H9 (cell line): Measurements from ENCODE around the gene CACNA2D4. TPM values are rescaled to one million over a fixed set of nuclear protein-coding genes. Genes with fewer than 3 reads are reported as not detected.

Source experiments
- DNase-seq: peaks from one replicate; pipeline ENCODE4 v3.0.0-alpha.2; 2017
- H2AFZ ChIP-seq: one replicate; pipeline ENCODE4 v1.6.1; 2013; ENCODE audit warnings: mild to moderate bottlenecking, low read length, control low read depth, moderate library complexity
- H2AK5ac ChIP-seq: 2 replicates; pipeline ENCODE4 v1.6.1; 2013; ENCODE audit warnings: low read length, control low read depth, mixed read lengths; ENCODE audit not compliant: insufficient read length
- H2BK120ac ChIP-seq: one replicate; pipeline ENCODE4 v1.6.1; 2013; ENCODE audit warnings: low read depth, mild to moderate bottlenecking, low read length, control low read depth, inconsistent platforms; ENCODE audit not compliant: poor library complexity, severe bottlenecking
- H2BK12ac ChIP-seq: 2 replicates; pipeline ENCODE4 v1.6.1; 2013; ENCODE audit warnings: low read length, control low read depth, mixed read lengths, low read depth; ENCODE audit not compliant: insufficient read length
- H2BK15ac ChIP-seq: 2 replicates; pipeline ENCODE4 v1.6.1; 2013; ENCODE audit warnings: low read depth, low read length, control low read depth
- H2BK20ac ChIP-seq: one replicate; pipeline ENCODE4 v1.6.1; 2013; ENCODE audit warnings: low read depth, mild to moderate bottlenecking, low read length, control low read depth, inconsistent platforms; ENCODE audit not compliant: poor library complexity, severe bottlenecking
- H2BK5ac ChIP-seq: 2 replicates; pipeline ENCODE4 v1.6.1; 2013; ENCODE audit warnings: low read length, control low read depth, mixed read lengths; ENCODE audit not compliant: insufficient read length
- H3K14ac ChIP-seq: 2 replicates; pipeline ENCODE4 v1.6.1; 2013; ENCODE audit warnings: low read length, control low read depth; ENCODE audit not compliant: insufficient read depth
- H3K18ac ChIP-seq: 2 replicates; pipeline ENCODE4 v1.6.1; 2013; ENCODE audit warnings: low read depth, mild to moderate bottlenecking, mixed read lengths, low read length, control low read depth; ENCODE audit not compliant: insufficient read length
- H3K23ac ChIP-seq: 2 replicates; pipeline ENCODE4 v1.6.1; 2013; ENCODE audit warnings: low read length, control low read depth, mixed read lengths, low read depth; ENCODE audit not compliant: insufficient read length
- H3K23me2 ChIP-seq: 2 replicates; pipeline ENCODE4 v1.6.1; 2013; ENCODE audit warnings: low read depth, mild to moderate bottlenecking, mixed read lengths, low read length, control low read depth; ENCODE audit not compliant: insufficient read length, poor library complexity, severe bottlenecking
- H3K27ac ChIP-seq: 2 replicates; pipeline ENCODE4 v1.5.1; 2013; ENCODE audit warnings: low read length, control low read depth, mixed read lengths, low read depth; ENCODE audit not compliant: insufficient read length
- H3K27me3 ChIP-seq: 2 replicates; pipeline ENCODE4 v1.6.1; 2013; ENCODE audit warnings: low read length, control low read depth, inconsistent platforms; ENCODE audit not compliant: insufficient read depth
- H3K4ac ChIP-seq: 2 replicates; pipeline ENCODE4 v1.6.1; 2013; ENCODE audit warnings: low read depth, mild to moderate bottlenecking, control low read depth, inconsistent platforms, low read length, moderate library complexity
- H3K4me1 ChIP-seq: 2 replicates; pipeline ENCODE4 v1.6.1; 2013; ENCODE audit warnings: low read length, control low read depth, inconsistent platforms; ENCODE audit not compliant: insufficient read depth
- H3K4me2 ChIP-seq: 2 replicates; pipeline ENCODE4 v1.6.1; 2013; ENCODE audit warnings: low read length, control low read depth, mixed read lengths; ENCODE audit not compliant: insufficient read length, insufficient read depth
- H3K56ac ChIP-seq: 2 replicates; pipeline ENCODE4 v1.6.1; 2013; ENCODE audit warnings: low read depth, mild to moderate bottlenecking, mixed read lengths, low read length, control low read depth; ENCODE audit not compliant: insufficient read length
- H3K79me1 ChIP-seq: 2 replicates; pipeline ENCODE4 v1.6.1; 2013; ENCODE audit warnings: low read depth, mild to moderate bottlenecking, moderate library complexity, low read length, control low read depth, inconsistent platforms; ENCODE audit not compliant: insufficient read depth, poor library complexity, severe bottlenecking
- H3K79me2 ChIP-seq: 2 replicates; pipeline ENCODE4 v1.6.1; 2013; ENCODE audit warnings: low read length, control low read depth, inconsistent platforms; ENCODE audit not compliant: insufficient read depth
- H3K9ac ChIP-seq: 2 replicates; pipeline ENCODE4 v1.6.1; 2013; ENCODE audit warnings: low read length, control low read depth, mixed read lengths; ENCODE audit not compliant: insufficient read length; ENCODE audit errors: extremely low read depth
- H3K9me3 ChIP-seq: one replicate; pipeline ENCODE4 v1.6.1; 2013; ENCODE audit warnings: low read depth, low read length, inconsistent platforms; ENCODE audit not compliant: control insufficient read depth
- H3T11ph ChIP-seq: one replicate; pipeline ENCODE4 v1.6.1; 2013; ENCODE audit warnings: mild to moderate bottlenecking, low read length, control low read depth, inconsistent platforms
- H4K20me1 ChIP-seq: one replicate; pipeline ENCODE4 v1.6.1; 2013; ENCODE audit not compliant: control insufficient read depth, insufficient read length, insufficient read depth
- H4K5ac ChIP-seq: 2 replicates; pipeline ENCODE4 v1.6.1; 2013; ENCODE audit warnings: low read depth, mild to moderate bottlenecking, mixed read lengths, low read length, control low read depth; ENCODE audit not compliant: insufficient read length
- H4K8ac ChIP-seq: replicated peaks from 2 replicates; pipeline ENCODE4 v1.6.1; 2013; ENCODE audit warnings: low read length, control low read depth, mixed read lengths, low read depth; ENCODE audit not compliant: insufficient read length
- H4K91ac ChIP-seq: 2 replicates; pipeline ENCODE4 v1.6.1; 2013; ENCODE audit warnings: low read depth, mild to moderate bottlenecking, moderate library complexity, mixed read lengths, low read length, control low read depth; ENCODE audit not compliant: insufficient read length
- H3K27ac Mint-ChIP-seq, 3 experiments: 2 replicates in 2 of 3; 3 replicates in 1 of 3; pipeline ENCODE4 v1.8.0; 2020 to 2021; ENCODE audit warnings: mixed read lengths in 3 of 3, mild to moderate bottlenecking in 1 of 3, moderate library complexity in 1 of 3
- H3K27me3 Mint-ChIP-seq: 2 replicates; pipeline ENCODE4 v1.8.0; 2021; ENCODE audit warnings: low read depth, mild to moderate bottlenecking, moderate library complexity, mixed read lengths
- H3K36me3 Mint-ChIP-seq, 3 experiments: 2 replicates in 2 of 3; 3 replicates in 1 of 3; pipeline ENCODE4 v1.8.0; 2020 to 2021; ENCODE audit warnings: low read depth in 3 of 3, mixed read lengths in 3 of 3; ENCODE audit not compliant: insufficient read depth in 1 of 3
- H3K4me1 Mint-ChIP-seq, 2 experiments: 2 replicates each; pipeline ENCODE4 v1.8.0; 2020; ENCODE audit warnings: mixed read lengths in 2 of 2
- H3K4me3 Mint-ChIP-seq, 2 experiments: 2 replicates in 1 of 2; 3 replicates in 1 of 2; pipeline ENCODE4 v1.8.0; 2020 to 2021; ENCODE audit warnings: mild to moderate bottlenecking in 2 of 2, mixed read lengths in 2 of 2, moderate library complexity in 1 of 2
- H3K9me3 Mint-ChIP-seq, 2 experiments: 2 replicates in 1 of 2; 3 replicates in 1 of 2; pipeline ENCODE4 v1.8.0; 2020; ENCODE audit warnings: mild to moderate bottlenecking in 2 of 2, mixed read lengths in 2 of 2, moderate library complexity in 1 of 2
- CTCF ChIP-seq: fragments of 200-600 bp; sonication (generic); conservative IDR thresholded peaks from 3 replicates; pipeline ENCODE4 v1.8.0; 2021; ENCODE audit warnings: antibody characterized with exemption, mild to moderate bottlenecking
- WGBS: extraction: QIAGEN DNeasy Blood & Tissue Kit; methylation state at CpG from one replicate; pipeline ENCODE4 v1.1.7; 2013; ENCODE audit warnings: missing lambda C conversion rate, low lambda C conversion rate, mixed read lengths; ENCODE audit not compliant: insufficient read length; ENCODE audit errors: extremely low coverage; 5-methylcytosine and 5-hydroxymethylcytosine counted together
- total RNA-seq: library from RNA; stranded (reverse); gene quantifications from 2 replicates; pipeline ENCODE4 v1.2.1, GENCODE V29; 2021

Gene CACNA2D4
- total RNA-seq, 1 experiment from 2014 or later: 0.79 TPM

- no peak overlapping the region for H3K56ac ChIP-seq
- H3K4ac ChIP-seq: no peak overlapping the region
- H3K79me1 ChIP-seq: no peaks in the 10 kb centered on the region
- H3K18ac ChIP-seq: no peak overlapping the region
- no peak overlapping the region for H3K23ac ChIP-seq
- H3K79me2 ChIP-seq: no peaks in the 10 kb centered on the region
- no peak overlapping the region for H3K9ac ChIP-seq
- no peaks in the 10 kb centered on the region for H4K20me1 ChIP-seq
- no peak overlapping the region for H2AK5ac ChIP-seq
- H3K9me3 Mint-ChIP-seq: peaks cover 3 to 5% of the 10 kb centered on the region in 2 experiments; a peak in 2 of 5 replicates
- no peak overlapping the region for H4K8ac ChIP-seq
- no peak overlapping the region for H2BK5ac ChIP-seq
- no peak overlapping the region for H3K4me2 ChIP-seq
- no peaks in the 10 kb centered on the region for H3K9me3 ChIP-seq
- H3K36me3 Mint-ChIP-seq: peaks cover 0 to 17% (median 0%) of the 10 kb centered on the region in 3 experiments; a peak in 2 of 7 replicates
- no peak overlapping the region for H4K91ac ChIP-seq
- no CpG with 5 or more reads among the region's 16 CpGs for WGBS
- no peak overlapping the region for H2AFZ ChIP-seq
- no peaks in the 10 kb centered on the region for H3K27me3 ChIP-seq
- H3K4me3 Mint-ChIP-seq: no peak overlapping the region
- no peak overlapping the region for H3K14ac ChIP-seq
- no peaks in the 10 kb centered on the region for H3K4me1 ChIP-seq
- H2BK12ac ChIP-seq: no peak overlapping the region
- H3K27ac Mint-ChIP-seq: no peak overlapping the region
- H3T11ph ChIP-seq: no peak overlapping the region
- H4K5ac ChIP-seq: no peak overlapping the region
- peaks cover 6 to 24% of the 10 kb centered on the region in 2 experiments for H3K4me1 Mint-ChIP-seq
- TF ChIP-seq CTCF: no peak
- H3K23me2 ChIP-seq: no peaks in the 10 kb centered on the region
- H3K27me3 Mint-ChIP-seq: no peaks in the 10 kb centered on the region; the same call in 1 of the 2 replicates
- H2BK20ac ChIP-seq: no peak overlapping the region
- no peak overlapping the region for H3K27ac ChIP-seq
- DNase-seq: peak; percentile 34
- no peak overlapping the region for H2BK120ac ChIP-seq
- H2BK15ac ChIP-seq: no peak overlapping the region
These were observed 6.6 kb downstream of the CACNA2D4 start for GRCh38 chr12:1911598-1912575.
